IMR-90 (cell line): ENCODE results near the gene MRPL40. TPM values are rescaled to one million over a fixed set of nuclear protein-coding genes. Genes with fewer than 3 reads are reported as not detected.

ENCODE experiments used
- ATAC-seq: fragments of 200-7000 bp; cut with Tn5 transposase; 2 replicates; pipeline ENCODE4 v1.9.1; 2020; ENCODE audit warnings: low read depth, mild to moderate bottlenecking, moderate library complexity
- BruUV-seq: library from RNA; stranded (reverse); fragments of 400-500 nt; replicated peaks from 2 replicates; lab custom pipeline; 2021; lab: Mats Ljungman, UMichigan
- CTCF ChIA-PET: fragments of 300-600 bp; formaldehyde crosslinking; extraction: SDS; loops from one replicate; lab custom pipeline; 2021; ENCODE audit warnings: antibody characterized with exemption; lab: Yijun Ruan, JAX
- POLR2A ChIA-PET: fragments of 300-600 bp; sonication (Branson Sonifier 250); formaldehyde crosslinking; loops from one replicate; lab custom pipeline; 2022; ENCODE audit warnings: antibody characterized with exemption; ENCODE audit not compliant: unreplicated experiment; lab: Charles Lee
- DNase-seq: peaks from one replicate; pipeline ENCODE4 v3.0.0; 2013
- H2AFZ ChIP-seq: replicated peaks from 2 replicates; pipeline ENCODE3; 2013; ENCODE audit warnings: low read length, mild to moderate bottlenecking; ENCODE audit not compliant: poor library complexity
- H2AK5ac ChIP-seq: 2 replicates; pipeline ENCODE4 v1.6.1; 2013; ENCODE audit warnings: low read depth, low read length, inconsistent platforms
- H2AK9ac ChIP-seq: replicated peaks from 2 replicates; pipeline ENCODE3; 2013; ENCODE audit warnings: mild to moderate bottlenecking, low read depth, low read length, moderate library complexity; ENCODE audit not compliant: poor library complexity
- H2BK120ac ChIP-seq: 2 replicates; pipeline ENCODE4 v1.6.1; 2013; ENCODE audit warnings: low read depth, low read length, inconsistent platforms
- H2BK15ac ChIP-seq: 3 replicates; pipeline ENCODE4 v1.6.1; 2013; ENCODE audit warnings: low read depth, low read length, inconsistent platforms
- H2BK20ac ChIP-seq: 2 replicates; pipeline ENCODE4 v1.6.1; 2013; ENCODE audit warnings: low read depth, mild to moderate bottlenecking, inconsistent platforms, low read length, moderate library complexity
- H2BK5ac ChIP-seq: 2 replicates; pipeline ENCODE4 v1.6.1; 2013; ENCODE audit warnings: mild to moderate bottlenecking, low read depth, low read length, inconsistent platforms; ENCODE audit not compliant: poor library complexity, severe bottlenecking
- H3K14ac ChIP-seq: replicated peaks from 2 replicates; pipeline ENCODE4 v1.6.1; 2013; ENCODE audit warnings: low read depth, low read length, inconsistent platforms
- H3K18ac ChIP-seq: 2 replicates; pipeline ENCODE4 v1.6.1; 2013; ENCODE audit warnings: low read depth, low read length, control low read depth
- H3K23ac ChIP-seq: 2 replicates; pipeline ENCODE4 v1.6.1; 2013; ENCODE audit warnings: low read depth, low read length, inconsistent platforms
- H3K27ac ChIP-seq: 2 replicates; pipeline ENCODE4 v1.5.1; 2013; ENCODE audit warnings: mild to moderate bottlenecking, control low read depth, low read length; ENCODE audit not compliant: insufficient read depth
- H3K27me3 ChIP-seq: 2 replicates; pipeline ENCODE4 v1.6.1; 2013; ENCODE audit warnings: low read length; ENCODE audit not compliant: control insufficient read depth, insufficient read depth
- H3K36me3 ChIP-seq: 2 replicates; pipeline ENCODE4 v1.6.1; 2013; ENCODE audit warnings: low read length, mixed read lengths; ENCODE audit not compliant: control insufficient read depth, insufficient read depth
- H3K4ac ChIP-seq: 2 replicates; pipeline ENCODE4 v1.6.1; 2013; ENCODE audit warnings: low read depth, low read length, inconsistent platforms
- H3K4me1 ChIP-seq: 2 replicates; pipeline ENCODE4 v1.6.1; 2013; ENCODE audit warnings: low read length, mixed read lengths; ENCODE audit not compliant: control insufficient read depth, insufficient read depth
- H3K4me2 ChIP-seq: 2 replicates; pipeline ENCODE4 v1.6.1; 2013; ENCODE audit warnings: low read depth, mild to moderate bottlenecking, control low read depth, low read length, moderate library complexity
- H3K4me3 ChIP-seq: 2 replicates; pipeline ENCODE4 v1.5.1; 2013; ENCODE audit warnings: low read depth, mild to moderate bottlenecking, control low read depth, low read length, moderate library complexity; ENCODE audit not compliant: insufficient read depth
- H3K56ac ChIP-seq: 2 replicates; pipeline ENCODE4 v1.6.1; 2013; ENCODE audit warnings: low read length, inconsistent platforms; ENCODE audit not compliant: insufficient read depth; ENCODE audit errors: extremely low read depth
- H3K79me1 ChIP-seq, 2 experiments: 2 replicates each; pipeline ENCODE4 v1.6.1; 2013; ENCODE audit warnings: low read length in 2 of 2, inconsistent platforms in 1 of 2, low read depth in 1 of 2
- H3K9ac ChIP-seq: 2 replicates; pipeline ENCODE4 v1.6.1; 2013; ENCODE audit warnings: low read depth, low read length, control low read depth
- H3K9me1 ChIP-seq: 2 replicates; pipeline ENCODE4 v1.6.1; 2013; ENCODE audit warnings: low read length, inconsistent platforms; ENCODE audit not compliant: insufficient read depth
- H3K9me3 ChIP-seq: 2 replicates; pipeline ENCODE4 v1.6.1; 2013; ENCODE audit warnings: low read length; ENCODE audit not compliant: control insufficient read depth, insufficient read depth
- H4K20me1 ChIP-seq: 2 replicates; pipeline ENCODE4 v1.6.1; 2013; ENCODE audit warnings: low read length, inconsistent platforms; ENCODE audit not compliant: insufficient read depth
- H4K5ac ChIP-seq: 2 replicates; pipeline ENCODE4 v1.6.1; 2013; ENCODE audit warnings: mild to moderate bottlenecking, low read depth, low read length, control low read depth
- H4K8ac ChIP-seq, 2 experiments: 2 replicates each; pipeline ENCODE4 v1.6.1; 2013; ENCODE audit warnings: low read depth in 2 of 2, low read length in 2 of 2, control low read depth in 1 of 2, inconsistent platforms in 1 of 2
- H4K91ac ChIP-seq: 2 replicates; pipeline ENCODE4 v1.6.1; 2013; ENCODE audit warnings: low read depth, low read length, inconsistent platforms; ENCODE audit not compliant: insufficient read depth
- BHLHE40 ChIP-seq: fragments of 150-350 bp; IDR thresholded peaks from 2 replicates; pipeline ENCODE4 v1.6.1; 2016; ENCODE audit warnings: mild to moderate bottlenecking, low read depth, low read length
- CEBPB ChIP-seq: IDR thresholded peaks from 2 replicates; pipeline ENCODE4 v1.6.1; 2012; ENCODE audit warnings: low read depth, low read length, improper control_type of control experiment
- FOS ChIP-seq: fragments of 150-350 bp; IDR thresholded peaks from 2 replicates; pipeline ENCODE4 v1.6.1; 2016; ENCODE audit warnings: low read depth, low read length
- MAZ ChIP-seq: IDR thresholded peaks from 2 replicates; pipeline ENCODE4 v1.6.1; 2012; ENCODE audit warnings: low read depth, mild to moderate bottlenecking, low read length, improper control_type of control experiment, moderate library complexity, borderline replicate concordance
- NFE2L2 ChIP-seq: fragments of 150-350 bp; IDR thresholded peaks from 2 replicates; pipeline ENCODE4 v1.6.1; 2016; ENCODE audit warnings: low read depth, mild to moderate bottlenecking, low read length
- RAD21 ChIP-seq: IDR thresholded peaks from 2 replicates; pipeline ENCODE4 v1.6.1; 2012; ENCODE audit warnings: low read length, improper control_type of control experiment
- RCOR1 ChIP-seq: IDR thresholded peaks from 2 replicates; pipeline ENCODE4 v1.6.1; 2012; ENCODE audit warnings: mild to moderate bottlenecking, low read length, improper control_type of control experiment; ENCODE audit not compliant: insufficient replicate concordance
- SMC3 ChIP-seq: fragments of 150-350 bp; IDR thresholded peaks from 2 replicates; pipeline ENCODE4 v1.6.1; 2016; ENCODE audit warnings: low read depth, mild to moderate bottlenecking, antibody characterized with exemption, low read length, moderate library complexity
- WGBS, 2 experiments: methylation state at CpG; one replicate each; pipeline versions ENCODE4 v1.1.5 to v1.1.7; 2013; ENCODE audit warnings: missing lambda C conversion rate in 2 of 2; ENCODE audit not compliant: insufficient read length in 1 of 2; ENCODE audit errors: extremely low coverage in 2 of 2; 5-methylcytosine and 5-hydroxymethylcytosine counted together
- dilution Hi-C: fragments of 300-500 bp; cut with HindIII; formaldehyde crosslinking; loops from one replicate; pipeline ENCODE4 v1.14.3; 2018; ENCODE audit warnings: low sequenced_read_pairs; ENCODE audit not compliant: unreplicated experiment
- in situ Hi-C: fragments of 300-500 bp; cut with MboI; formaldehyde crosslinking; loops from 3 replicates; pipeline ENCODE4 v1.14.3; 2019; ENCODE audit warnings: low sequenced_read_pairs, inconsistent platforms, mixed read lengths
- intact Hi-C: fragments of 100-400 bp; cut with micrococcal nuclease; formaldehyde crosslinking; loops from 2 replicates; pipeline ENCODE4 v1.10.0; 2022
- polyA plus RNA-seq, 3 experiments: library from polyadenylated mRNA; depleted of rRNA; stranded (reverse); fragments of >200 nt; gene quantifications; 2 replicates each; pipeline ENCODE4 v1.2.3, GENCODE V29; 2012; ENCODE audit warnings: low replicate concordance in 1 of 3
- total RNA-seq: library from RNA; depleted of rRNA; stranded (reverse); fragments of >200 nt; gene quantifications from 2 replicates; pipeline ENCODE4 v1.2.3, GENCODE V29; 2012
- TF ChIP-seq, protein P1 (sequence below): fragments of 150-350 bp; IDR thresholded peaks from 2 replicates; pipeline ENCODE4 v1.6.1; 2017; ENCODE audit warnings: mild to moderate bottlenecking, antibody characterized with exemption, low read length, low read depth

The MRPL40 gene
- total and polyA plus RNA-seq, 2 of the 4 experiments (the other 2 are of a cell fraction) = 36.7 to 37.5 TPM

DNA sequence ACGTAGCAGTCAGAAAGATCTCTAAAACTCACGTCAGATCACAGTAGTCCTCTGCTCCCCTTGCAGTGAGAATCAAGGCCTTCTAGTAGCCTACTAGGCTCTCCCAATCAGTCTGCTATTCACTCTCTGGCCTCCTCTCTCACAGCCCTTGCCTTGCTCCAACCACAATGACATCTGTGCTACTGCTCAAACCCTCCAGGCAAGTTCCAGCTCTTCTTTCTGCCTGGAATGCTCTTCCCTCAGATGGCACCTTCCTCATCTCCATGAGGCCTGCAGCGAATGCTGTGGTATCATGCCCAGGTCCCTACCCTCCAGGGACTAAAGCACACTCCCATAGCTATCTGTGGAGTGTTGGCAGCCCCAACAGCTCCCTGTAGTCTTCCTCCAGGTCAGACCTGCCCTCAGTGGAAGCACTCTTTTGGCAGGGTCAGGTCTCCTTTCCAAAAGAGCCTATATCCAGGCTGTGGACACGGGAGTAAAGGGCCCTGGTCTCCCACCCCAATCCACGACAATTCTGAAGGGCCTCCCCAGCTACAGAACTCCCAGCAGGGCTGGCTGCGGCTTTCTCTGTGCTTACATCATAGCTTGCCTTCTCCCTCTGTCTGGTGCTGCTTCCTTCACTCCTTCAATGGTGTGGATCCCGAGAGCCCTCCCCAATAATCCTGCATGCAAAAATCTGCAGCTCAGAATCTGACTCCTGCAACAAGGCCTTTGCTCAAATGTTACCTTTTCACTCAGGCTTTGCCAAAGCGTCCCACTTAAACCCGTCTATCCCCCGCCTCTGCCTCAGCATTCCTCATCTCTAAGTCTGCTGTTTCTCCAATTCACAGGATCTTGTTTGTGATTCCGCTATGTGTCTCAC lies 9.7 kb upstream of the MRPL40 start:
- Histone ChIP-seq H3K9ac (no peak overlapping the region), H2AK5ac (no peak overlapping the region), H3K56ac (no peak overlapping the region), H4K20me1 (peaks cover 75% of the 10 kb centered on the region), H3K9me3 (no peaks in the 10 kb centered on the region), H3K4me2 (no peak overlapping the region), H2BK120ac (no peak overlapping the region), H4K91ac (no peak overlapping the region), H2AFZ (no peak overlapping the region), H3K36me3 (no peaks in the 10 kb centered on the region), H3K79me1 (peaks cover 20 to 83% of the 10 kb centered on the region in 2 experiments), H3K4me3 (no peak overlapping the region), H3K4ac (0 out of 2 replicates have a peak overlapping the region, but pooled peaks have one; percentile 6), H3K23ac (peak overlapping the region; percentile 17; the same call in 1 of the 2 replicates), H2BK15ac (no peak overlapping the region), H2AK9ac (peak overlapping the region; percentile 73), H3K4me1 (peaks cover 5% of the 10 kb centered on the region; the same call in 1 of the 2 replicates), H3K9me1 (peaks cover 41% of the 10 kb centered on the region), H2BK5ac (no peak overlapping the region), H3K27ac (no peak overlapping the region), H4K5ac (no peak overlapping the region), H3K18ac (no peak overlapping the region), H4K8ac (no peak overlapping the region), H2BK20ac (no peak overlapping the region), H3K14ac (no peak overlapping the region), H3K27me3 (no peaks in the 10 kb centered on the region)
- in situ Hi-C loops (no loop called here), intact Hi-C loops (loop anchor here (10.0 kb wide), 1 partner anchor 128 kb away; the partner anchor contains the start of gene CLTCL1), dilution Hi-C loops (no loop called here)
- BruUV-seq = no TSS peak
- TF ChIP-seq BHLHE40 (no peak), FOS (no peak), RAD21 (no peak), RCOR1 (no peak), CEBPB (no peak), SMC3 (no peak), NFE2L2 (no peak), MAZ (no peak)
- TF ChIP-seq, protein P1, sequence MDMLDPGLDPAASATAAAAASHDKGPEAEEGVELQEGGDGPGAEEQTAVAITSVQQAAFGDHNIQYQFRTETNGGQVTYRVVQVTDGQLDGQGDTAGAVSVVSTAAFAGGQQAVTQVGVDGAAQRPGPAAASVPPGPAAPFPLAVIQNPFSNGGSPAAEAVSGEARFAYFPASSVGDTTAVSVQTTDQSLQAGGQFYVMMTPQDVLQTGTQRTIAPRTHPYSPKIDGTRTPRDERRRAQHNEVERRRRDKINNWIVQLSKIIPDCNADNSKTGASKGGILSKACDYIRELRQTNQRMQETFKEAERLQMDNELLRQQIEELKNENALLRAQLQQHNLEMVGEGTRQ = no peak
- CTCF ChIA-PET = no interaction called here
- ATAC-seq = peak; percentile 12
- no peak for DNase-seq
- WGBS, 2 experiments = 82% methylated on average over 8 of the region's 11 CpGs; no CpG with 5 or more reads in 1 of the 2 experiments
- POLR2A ChIA-PET = no interaction called here
